GM12801 (cell line): ENCODE data around the gene TMEM273.

ENCODE experiments used
- CTCF ChIP-seq: IDR thresholded peaks from one replicate; pipeline ENCODE4 v1.5.1; 2011; ENCODE audit warnings: control low read depth; ENCODE audit not compliant: insufficient read length; ENCODE audit errors: extremely low read depth

Gene TMEM273

GRCh38 chr10:49182776-49183175, 5.4 kb downstream of the TMEM273 start:
- TF ChIP-seq CTCF = no peak

- no peak for TF ChIP-seq CTCF
Observed at GRCh38 chr10:49180444-49180860, 7.7 kb downstream of the TMEM273 start.

- no peak for TF ChIP-seq CTCF
Observed at GRCh38 chr10:49179699-49180443, 8.3 kb downstream of the TMEM273 start.

GRCh38 chr10:49178489-49179471, 9.4 kb downstream of the TMEM273 start:
- TF ChIP-seq CTCF = no peak

GRCh38 chr10:49177391-49178355, 10.5 kb downstream of the TMEM273 start:
- TF ChIP-seq CTCF = no peak

- TF ChIP-seq CTCF = no peak
Observed at GRCh38 chr10:49176310-49177268, 11.6 kb downstream of the TMEM273 start.
